HG03108 (cell line): Measurements from ENCODE around the gene TBC1D2B.
"Not testable (repeated sequence)": the region's sequence is repeated elsewhere in the genome, so short reads cannot be mapped to it uniquely, and the experiment has no call there.

ENCODE experiments used
- ATAC-seq: cut with Tn5 transposase; IDR thresholded peaks from one replicate; pipeline ENCODE4 v1.9.1; 2021; ENCODE audit warnings: moderate library complexity; ENCODE audit not compliant: unreplicated experiment

Gene TBC1D2B

GRCh38 chr15:77979157-77979556, 98.4 kb downstream of the TBC1D2B start:
- not testable (repeated sequence) for ATAC-seq

GRCh38 chr15:77978759-77979145, 98.8 kb downstream of the TBC1D2B start:
- ATAC-seq: not testable (repeated sequence)

DNA sequence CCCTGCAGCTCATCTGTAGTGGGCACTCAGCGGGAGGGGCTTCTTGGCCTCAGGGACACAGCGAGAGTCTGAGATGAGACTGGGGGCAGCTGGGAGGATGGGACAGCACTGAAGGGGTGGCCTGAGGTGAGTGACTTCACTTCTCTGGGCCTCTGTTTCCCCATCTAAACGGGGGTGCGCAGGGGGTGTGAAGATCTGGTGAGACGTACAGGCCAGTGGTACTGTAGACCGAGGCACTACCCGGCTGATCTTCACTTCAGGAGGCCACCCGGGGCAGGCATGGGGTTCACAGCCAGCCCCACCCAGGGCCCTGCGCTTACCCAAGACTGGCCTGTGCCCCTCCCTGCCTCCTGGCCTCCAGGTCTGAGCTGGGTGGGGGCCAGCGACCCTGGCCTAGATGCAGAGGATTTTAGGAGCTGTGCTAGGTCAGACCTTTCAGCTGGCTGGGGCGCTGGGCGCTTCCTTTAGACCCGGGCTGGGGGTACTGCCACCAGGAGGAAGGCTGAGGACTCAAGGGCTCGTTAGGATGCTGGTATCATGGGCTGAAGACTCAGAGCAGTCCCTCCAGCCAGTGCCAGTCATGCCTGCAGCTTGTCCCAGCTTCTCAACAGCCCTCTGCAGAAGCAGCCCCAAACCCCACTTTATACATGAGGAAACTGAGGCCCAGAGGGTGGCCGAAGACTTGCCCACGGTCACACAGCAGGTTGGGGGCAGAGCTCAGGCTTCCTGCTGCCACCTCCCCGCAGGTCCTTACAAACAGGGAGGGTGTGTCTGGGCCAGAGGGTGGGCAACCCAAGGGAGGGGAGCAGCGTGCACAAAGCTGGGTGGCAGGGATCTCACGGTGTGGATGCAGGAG, 99.4 kb downstream of the TBC1D2B start:
- ATAC-seq: not testable (repeated sequence)

DNA sequence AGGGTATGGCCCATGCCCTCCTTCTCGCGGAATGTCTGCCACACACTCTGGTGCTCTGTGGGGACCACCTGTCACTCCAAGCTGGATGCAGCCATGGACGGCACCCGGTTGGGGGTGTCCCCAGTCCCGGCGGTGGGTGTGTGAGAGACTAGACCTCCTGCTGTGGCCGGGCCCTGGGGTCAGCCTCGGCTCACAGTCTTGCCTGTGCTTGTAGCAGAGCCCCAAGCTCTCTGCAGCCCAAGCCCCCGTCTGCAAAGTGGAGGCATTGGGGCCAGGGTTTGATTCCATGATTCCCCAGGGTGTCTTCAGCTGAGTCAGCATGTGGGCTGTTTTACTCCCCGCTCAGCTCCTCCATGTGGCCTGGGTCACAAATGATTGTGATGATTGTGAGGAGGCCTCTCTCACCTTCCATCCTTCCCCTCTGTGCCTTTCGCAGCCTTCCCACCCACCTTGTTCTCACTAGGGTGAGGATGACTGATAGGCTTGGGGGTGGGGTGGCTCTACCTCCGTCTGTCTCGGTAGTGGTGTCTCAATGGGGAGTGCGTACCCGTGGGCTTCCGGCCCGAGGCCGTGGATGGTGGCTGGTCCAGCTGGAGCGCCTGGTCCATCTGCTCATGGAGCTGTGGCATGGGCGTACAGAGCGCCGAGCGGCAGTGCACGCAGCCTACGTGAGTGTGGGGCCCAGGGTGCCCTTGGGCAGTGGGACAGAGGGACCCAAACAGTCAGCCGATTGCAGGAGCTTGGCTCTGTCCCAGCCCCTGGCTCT, 100.6 kb downstream of the TBC1D2B start:
- ATAC-seq: not testable (repeated sequence)

DNA sequence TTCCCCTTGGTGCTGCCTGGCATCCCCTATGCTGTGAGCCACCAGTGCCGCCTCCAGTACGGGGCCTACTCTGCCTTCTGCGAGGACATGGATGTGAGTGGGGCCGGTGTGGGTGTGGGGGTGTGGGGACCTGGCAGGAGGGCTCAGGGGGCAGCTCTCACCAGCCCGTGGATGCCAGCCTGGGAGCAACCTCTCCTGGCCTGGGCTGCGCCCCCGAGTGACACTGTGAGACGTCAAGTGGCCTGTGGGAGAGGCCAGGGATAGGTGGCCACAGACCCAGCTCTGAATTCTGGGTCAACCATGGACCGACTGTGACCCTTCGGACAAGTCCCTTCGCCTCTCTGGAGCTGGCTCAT, 101.4 kb downstream of the TBC1D2B start:
- not testable (repeated sequence) for ATAC-seq

DNA sequence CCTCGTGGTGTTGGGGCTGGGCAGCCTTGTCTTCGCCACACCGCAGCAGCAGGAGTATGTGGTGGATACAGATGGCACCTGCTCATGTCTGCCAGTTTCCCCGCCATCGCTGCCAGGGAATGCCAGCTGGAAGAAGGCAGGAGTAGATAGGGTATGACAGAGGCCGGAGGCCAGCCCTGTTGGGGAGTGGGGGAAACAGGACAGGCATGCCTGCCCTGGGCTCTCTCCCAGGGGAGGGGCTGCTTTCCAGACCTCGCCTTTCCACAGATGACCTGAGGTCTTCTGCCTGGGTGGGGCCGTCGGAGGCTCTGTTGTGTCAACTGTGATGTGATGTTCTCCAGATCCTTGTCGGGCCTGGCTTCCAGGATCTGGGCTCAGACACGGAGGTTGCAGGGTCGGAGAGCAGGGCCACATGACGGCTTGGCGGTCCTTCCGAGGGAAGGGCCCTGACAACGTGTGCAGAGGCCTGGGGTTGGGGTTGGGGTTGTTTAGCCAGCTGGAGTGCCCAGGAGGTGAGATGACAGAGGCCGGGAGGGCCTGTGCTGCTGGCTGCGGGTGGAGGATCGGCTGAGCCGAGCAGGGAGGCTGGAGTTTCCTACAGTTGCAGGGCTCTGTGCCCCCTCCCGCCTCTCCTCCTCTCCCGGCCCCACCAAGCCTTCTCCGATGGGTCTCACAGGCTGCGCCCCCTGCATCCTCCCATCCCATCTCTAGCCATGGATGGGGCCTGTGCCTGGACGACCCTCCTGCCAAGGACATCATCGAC, 102.0 kb downstream of the TBC1D2B start:
- no peak for ATAC-seq

DNA sequence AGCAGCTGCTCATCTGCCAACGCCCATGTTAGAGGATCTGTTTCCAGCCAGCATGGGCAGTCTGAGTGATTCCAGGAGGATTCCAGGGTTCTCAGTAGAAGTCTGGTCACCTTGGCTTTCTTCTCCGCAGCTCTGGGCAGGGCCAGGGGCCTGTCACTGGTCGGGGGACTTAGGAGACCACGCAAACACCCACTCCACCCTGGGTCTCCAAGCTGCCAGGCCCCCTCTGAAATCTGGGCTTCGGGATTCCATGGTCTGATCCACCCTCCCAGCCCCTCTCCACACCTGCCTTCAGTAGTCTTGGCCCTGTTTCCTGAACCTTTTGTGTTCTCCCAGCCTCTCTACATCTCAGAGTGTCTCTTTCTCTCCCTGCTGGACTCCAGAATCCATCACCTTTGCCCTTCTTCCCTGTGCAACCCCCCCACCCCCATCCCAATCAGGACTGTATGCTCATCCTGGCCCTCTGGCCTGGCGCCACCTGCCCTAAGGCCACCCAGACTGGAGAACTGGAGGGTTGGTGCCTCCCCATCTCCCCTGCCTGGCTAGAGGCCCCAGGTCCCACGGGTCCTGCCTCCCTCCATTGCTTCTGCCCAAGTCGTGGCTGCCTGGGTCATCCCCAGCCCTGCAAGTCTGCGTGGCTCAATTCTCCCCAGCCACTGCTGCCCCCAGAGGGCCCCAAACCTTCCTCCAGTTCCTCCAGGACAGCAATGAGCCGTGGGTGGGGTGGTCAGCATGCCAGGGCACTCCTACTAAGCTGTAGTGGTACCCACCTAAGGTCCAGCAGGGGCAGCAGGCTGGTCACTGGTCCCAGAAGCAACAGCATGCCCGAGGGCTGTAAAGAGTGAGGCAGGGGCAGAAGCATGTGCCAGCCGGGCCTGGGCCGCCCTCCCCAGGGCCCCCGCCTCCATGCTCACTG, 102.8 kb downstream of the TBC1D2B start:
- ATAC-seq: no peak

DNA sequence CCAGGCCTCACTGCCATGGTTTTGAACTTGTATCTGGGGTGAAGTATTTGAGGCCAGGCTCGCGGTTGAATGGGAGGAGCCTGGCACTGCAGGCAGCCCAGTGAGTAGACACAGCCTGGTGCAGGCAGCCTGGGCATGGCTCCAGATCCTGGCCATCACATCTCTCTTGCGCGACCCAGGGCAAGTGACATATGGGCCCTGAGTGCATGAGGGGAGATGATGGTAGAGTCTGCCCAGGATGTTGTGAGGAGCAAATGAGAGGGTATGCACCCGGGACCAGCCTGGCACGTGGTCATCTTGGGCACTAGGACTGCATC, 103.5 kb downstream of the TBC1D2B start:
- no peak for ATAC-seq

DNA sequence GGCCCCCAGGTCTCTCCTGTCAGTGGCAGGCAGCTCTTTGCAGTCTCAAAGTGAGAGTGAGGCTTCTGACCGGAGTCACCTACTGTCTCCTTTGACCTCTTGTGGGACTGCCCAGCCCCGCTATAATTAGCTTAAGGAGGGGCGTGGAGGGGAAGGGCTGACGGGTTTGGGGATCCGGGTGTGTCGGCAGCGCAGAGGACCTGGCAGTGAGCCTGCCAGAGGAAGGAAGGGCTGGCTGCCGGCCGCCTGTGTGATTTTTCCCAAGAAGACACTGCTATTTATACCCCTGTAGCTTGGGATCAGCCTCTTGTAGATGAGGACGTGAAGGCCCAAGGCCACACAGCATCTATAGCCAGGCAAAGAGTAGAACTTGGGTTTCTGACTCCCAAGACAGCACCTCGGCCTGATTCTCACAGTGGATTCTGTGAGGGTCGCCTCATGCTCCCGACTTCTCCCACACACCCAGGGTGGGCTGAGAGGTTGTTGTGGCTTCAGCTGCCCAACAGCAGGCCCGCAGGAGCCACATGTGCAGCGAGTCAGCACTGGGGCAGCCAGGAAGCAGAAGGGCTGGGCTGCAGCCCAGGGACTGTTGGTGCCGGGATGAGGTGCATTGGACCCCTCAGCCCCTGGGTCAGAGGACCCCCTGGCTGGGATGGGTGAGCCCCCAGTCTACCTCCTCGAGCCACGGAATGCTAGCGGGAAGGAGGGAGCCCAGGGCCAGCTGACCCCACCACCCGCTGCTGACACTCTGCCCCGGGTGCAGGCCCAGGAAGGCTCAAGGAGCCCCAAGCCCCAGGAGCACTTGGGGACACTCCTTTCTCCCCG, 104.0 kb downstream of the TBC1D2B start:
- ATAC-seq: not testable (repeated sequence)

GRCh38 chr15:77972706-77973105, 104.8 kb downstream of the TBC1D2B start:
- not testable (repeated sequence) for ATAC-seq

DNA sequence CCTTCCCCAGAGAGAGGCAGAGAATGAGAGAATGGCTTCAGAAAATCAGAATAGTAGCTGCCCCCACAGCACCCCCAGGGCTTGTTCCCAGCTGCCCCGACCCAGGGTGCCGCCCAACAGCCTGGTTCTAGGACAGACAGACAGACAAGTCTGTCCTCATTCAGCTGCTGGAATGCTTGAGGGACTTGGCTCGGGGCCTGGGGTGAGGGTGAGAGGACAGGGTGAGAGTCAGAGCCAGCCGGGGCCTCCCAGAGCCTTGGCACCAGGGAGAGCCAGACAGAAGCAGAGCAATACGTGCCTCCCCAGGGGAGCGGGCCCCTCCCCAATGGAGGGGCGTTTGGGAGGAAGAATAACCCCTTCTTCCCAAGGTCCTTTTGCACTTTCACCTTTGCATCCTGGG, 105.6 kb downstream of the TBC1D2B start:
- ATAC-seq: not testable (repeated sequence)

DNA sequence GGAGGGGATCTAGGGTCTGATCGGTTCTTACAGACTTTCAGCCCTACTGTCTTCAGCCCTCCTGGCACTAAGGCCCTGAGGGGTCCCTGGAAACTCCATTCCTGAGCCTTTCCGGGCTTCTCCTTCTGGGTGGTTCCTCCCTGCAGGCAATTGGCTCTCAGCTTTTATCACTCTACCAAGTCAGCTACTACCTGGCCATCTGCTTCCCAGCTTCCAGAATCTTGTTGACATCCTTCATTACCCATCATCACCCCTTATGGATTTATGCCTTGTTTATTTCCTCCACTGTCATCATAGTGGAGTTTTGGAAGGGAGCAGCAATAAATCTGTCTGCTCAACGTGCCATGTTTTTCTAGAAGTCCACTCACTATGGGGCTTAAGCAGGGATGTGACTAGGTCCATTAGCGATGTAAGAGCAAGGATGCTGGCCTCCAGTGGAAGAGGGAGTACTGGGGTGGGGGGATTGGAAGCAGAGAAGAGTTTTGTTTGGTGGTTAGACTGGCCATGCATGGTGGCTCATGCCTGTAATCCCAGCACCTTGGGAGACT, 106.6 kb downstream of the TBC1D2B start:
- ATAC-seq: not testable (repeated sequence)

DNA sequence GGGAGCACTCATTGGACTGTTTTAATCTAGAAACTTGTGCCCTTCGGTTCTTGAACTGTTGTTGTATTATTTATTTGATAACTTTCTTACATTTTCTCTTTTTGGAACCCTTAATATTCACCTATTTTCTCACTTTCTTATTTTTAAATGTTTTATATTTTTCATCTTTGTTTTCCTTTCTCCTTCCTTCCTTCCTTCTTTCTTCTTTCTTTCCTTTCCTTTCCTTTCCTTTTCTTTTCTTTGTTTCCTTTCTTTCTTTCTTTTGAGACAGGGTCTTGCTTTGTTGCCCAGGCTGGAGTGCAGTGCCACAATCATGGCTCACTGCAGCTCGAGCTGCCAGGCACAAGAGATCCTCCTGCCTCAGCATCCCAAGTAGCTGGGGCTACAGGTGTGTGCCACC, 108.5 kb downstream of the TBC1D2B start:
- no peak for ATAC-seq

DNA sequence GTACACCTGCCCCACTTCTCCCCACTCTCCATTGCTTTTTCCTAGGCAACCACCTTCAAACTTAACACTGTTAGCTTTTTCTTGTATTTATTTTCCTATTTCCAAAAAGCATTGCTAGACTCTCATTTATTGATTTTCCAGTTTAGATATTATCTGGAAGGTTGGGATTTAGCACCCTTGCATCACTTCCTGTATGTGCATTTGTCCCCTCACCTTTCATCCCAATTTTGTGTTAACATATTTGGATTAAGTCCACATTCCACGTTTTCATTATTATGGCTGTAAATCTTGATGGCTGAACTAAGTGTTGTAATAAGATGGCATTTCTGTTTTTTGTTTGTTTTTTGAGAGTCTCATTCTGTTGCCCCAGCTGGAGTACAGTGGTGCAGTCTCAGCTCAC, 109.7 kb downstream of the TBC1D2B start:
- ATAC-seq: no peak

GRCh38 chr15:77967235-77967615, 110.3 kb downstream of the TBC1D2B start:
- not testable (repeated sequence) for ATAC-seq

DNA sequence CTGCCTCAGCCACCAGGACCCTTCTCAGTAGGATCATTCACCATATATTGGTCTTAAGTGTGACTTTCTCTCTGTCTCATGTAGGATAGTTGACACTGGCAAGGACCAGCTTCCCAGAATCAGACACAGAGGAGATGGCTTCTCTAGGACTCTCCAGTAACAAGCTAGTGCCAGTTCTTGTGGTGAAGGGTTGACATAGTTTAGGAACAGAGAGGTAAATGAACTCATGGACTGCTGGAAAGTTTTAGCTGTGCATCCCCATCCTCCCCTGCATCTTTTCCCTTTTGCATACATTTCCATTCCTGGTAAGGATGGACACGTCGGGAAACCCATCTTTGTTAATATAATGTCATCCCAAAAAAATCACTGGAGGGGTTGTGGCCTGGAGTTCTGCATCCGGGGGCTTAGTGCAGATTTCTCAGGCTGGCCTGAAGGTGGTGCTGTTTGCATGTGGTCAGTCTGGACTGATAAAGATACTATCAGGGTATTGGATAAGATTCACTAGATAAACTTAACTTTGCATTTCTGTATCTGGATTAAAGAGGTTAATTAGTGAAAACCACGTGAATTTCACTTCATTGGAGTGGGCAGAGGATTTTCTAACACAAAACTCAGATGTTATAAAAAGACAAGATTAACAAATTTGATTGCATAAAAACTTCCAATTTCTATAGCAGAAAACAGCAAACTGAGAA, 110.8 kb downstream of the TBC1D2B start:
- ATAC-seq: no peak

GRCh38 chr15:77964193-77964592, 113.3 kb downstream of the TBC1D2B start:
- no peak for ATAC-seq

- ATAC-seq: peak; percentile 94
These were observed 118.1 kb downstream of the TBC1D2B start for GRCh38 chr15:77959432-77959879.
